SK-N-SH treated with all-trans-retinoic acid at 6 μM for 48 hours (cell line): ENCODE data around the gene E2F6.

Source experiments
- ATAC-seq: fragments of 200-7000 bp; cut with Tn5 transposase; 3 replicates; pipeline ENCODE4 v1.9.1; 2020; ENCODE audit warnings: mild to moderate bottlenecking, moderate library complexity
- ARNTL ChIP-seq: fragments of 450-650 bp; formaldehyde crosslinking; IDR thresholded peaks from 2 replicates; pipeline ENCODE4 v1.5.0; 2020; ENCODE audit warnings: low read depth, mild to moderate bottlenecking, moderate library complexity, borderline replicate concordance
- BACH2 ChIP-seq: fragments of 250-450 bp; sonication (Bioruptor Pico); IDR thresholded peaks from 2 replicates; pipeline ENCODE4 v1.9.0; 2021; ENCODE audit warnings: mild to moderate bottlenecking, borderline replicate concordance
- ESRRG ChIP-seq: fragments of 250-450 bp; sonication (Bioruptor Pico); IDR thresholded peaks from 2 replicates; pipeline ENCODE4 v1.6.1; 2021; ENCODE audit warnings: mild to moderate bottlenecking
- GLIS3 ChIP-seq: fragments of 250-450 bp; sonication (Bioruptor Pico); IDR thresholded peaks from 2 replicates; pipeline ENCODE4 v1.5.0; 2020; ENCODE audit warnings: mild to moderate bottlenecking, moderate library complexity
- ISL1 ChIP-seq: fragments of 250-450 bp; sonication (Bioruptor Pico); IDR thresholded peaks from 2 replicates; pipeline ENCODE4 v2.1.2; 2022; ENCODE audit warnings: mild to moderate bottlenecking, moderate library complexity
- OSR1 ChIP-seq: fragments of 250-450 bp; sonication (Bioruptor Pico); IDR thresholded peaks from 2 replicates; pipeline ENCODE4 v1.8.0; 2022; ENCODE audit warnings: moderate library complexity, mild to moderate bottlenecking, inconsistent platforms
- POU6F1 ChIP-seq: fragments of 250-450 bp; sonication (Bioruptor Pico); IDR thresholded peaks from 2 replicates; pipeline ENCODE4 v1.8.0; 2021; ENCODE audit warnings: low read depth, mild to moderate bottlenecking, moderate library complexity, borderline replicate concordance
- PPARA ChIP-seq: fragments of 250-450 bp; sonication (Bioruptor Pico); IDR thresholded peaks from 2 replicates; pipeline ENCODE4 v1.5.0; 2020; ENCODE audit warnings: mild to moderate bottlenecking, borderline replicate concordance
- RARB ChIP-seq: fragments of 250-450 bp; sonication (Bioruptor Pico); IDR thresholded peaks from 2 replicates; pipeline ENCODE4 v1.8.0; 2021; ENCODE audit warnings: mild to moderate bottlenecking, moderate library complexity
- SNAI2 ChIP-seq: fragments of 250-450 bp; sonication (Bioruptor Pico); IDR thresholded peaks from 2 replicates; pipeline ENCODE4 v1.5.0; 2020; ENCODE audit warnings: mild to moderate bottlenecking, moderate library complexity
- TCF4 ChIP-seq: fragments of 250-450 bp; sonication (Bioruptor Pico); IDR thresholded peaks from 2 replicates; pipeline ENCODE4 v1.8.0; 2021; ENCODE audit warnings: mild to moderate bottlenecking, moderate library complexity, borderline replicate concordance
- TOX ChIP-seq: fragments of 250-450 bp; sonication (Bioruptor Pico); IDR thresholded peaks from 2 replicates; pipeline ENCODE4 v1.8.0; 2021; ENCODE audit warnings: mild to moderate bottlenecking, moderate library complexity, borderline replicate concordance
- ZC3H10 ChIP-seq: fragments of 250-450 bp; sonication (Bioruptor Pico); IDR thresholded peaks from 2 replicates; pipeline ENCODE4 v1.5.1; 2021; ENCODE audit warnings: mild to moderate bottlenecking, moderate library complexity
- ZFP3 ChIP-seq: fragments of 250-450 bp; sonication (Bioruptor Pico); IDR thresholded peaks from 2 replicates; pipeline ENCODE4 v1.5.0; 2020; ENCODE audit warnings: mild to moderate bottlenecking, moderate library complexity
- ZNF565 ChIP-seq: fragments of 450-650 bp; formaldehyde crosslinking; conservative IDR thresholded peaks from 2 replicates; pipeline ENCODE4 v1.5.0; 2020; ENCODE audit warnings: low read depth, mild to moderate bottlenecking, moderate library complexity
- ZNF70 ChIP-seq: fragments of 450-650 bp; formaldehyde crosslinking; IDR thresholded peaks from 2 replicates; pipeline ENCODE4 v1.5.0; 2020; ENCODE audit warnings: mild to moderate bottlenecking, moderate library complexity
- ZNF8 ChIP-seq: fragments of 450-650 bp; formaldehyde crosslinking; IDR thresholded peaks from 2 replicates; pipeline ENCODE4 v1.5.0; 2020; ENCODE audit warnings: mild to moderate bottlenecking, moderate library complexity
- TF ChIP-seq, protein P1 (sequence below): fragments of 250-450 bp; sonication (Bioruptor Pico); IDR thresholded peaks from 2 replicates; pipeline ENCODE4 v1.8.0; 2020; ENCODE audit warnings: mild to moderate bottlenecking, moderate library complexity, borderline replicate concordance
- TF ChIP-seq, protein P2 (sequence below): fragments of 250-450 bp; sonication (Bioruptor Pico); IDR thresholded peaks from 2 replicates; pipeline ENCODE4 v1.5.1; 2021; ENCODE audit warnings: mild to moderate bottlenecking, moderate library complexity
- TF ChIP-seq, protein P3 (sequence below): fragments of 250-450 bp; sonication (Bioruptor Pico); IDR thresholded peaks from 2 replicates; pipeline ENCODE4 v1.5.1; 2020; ENCODE audit warnings: low read depth, mild to moderate bottlenecking, moderate library complexity

Gene E2F6

DNA sequence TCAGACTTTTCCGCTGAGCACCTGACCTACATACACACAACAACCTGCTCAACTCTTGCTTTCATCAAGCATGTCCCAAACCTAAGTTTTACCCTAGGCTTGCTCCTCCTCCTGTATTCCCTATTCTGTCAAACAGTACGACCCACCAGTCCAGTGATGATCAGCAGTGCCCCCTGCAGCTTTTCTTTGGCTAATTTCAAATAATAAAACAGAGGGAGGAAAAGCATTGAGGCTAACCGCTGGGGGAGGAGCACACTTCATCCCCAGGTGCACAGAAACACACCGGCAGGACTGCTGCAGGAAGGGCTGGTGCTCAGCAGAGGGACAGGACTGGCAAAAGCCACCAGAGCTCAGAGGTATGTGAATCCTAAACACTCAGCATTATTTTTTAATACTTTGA lies 21.2 kb downstream of the E2F6 start:
- TF ChIP-seq, protein P1, sequence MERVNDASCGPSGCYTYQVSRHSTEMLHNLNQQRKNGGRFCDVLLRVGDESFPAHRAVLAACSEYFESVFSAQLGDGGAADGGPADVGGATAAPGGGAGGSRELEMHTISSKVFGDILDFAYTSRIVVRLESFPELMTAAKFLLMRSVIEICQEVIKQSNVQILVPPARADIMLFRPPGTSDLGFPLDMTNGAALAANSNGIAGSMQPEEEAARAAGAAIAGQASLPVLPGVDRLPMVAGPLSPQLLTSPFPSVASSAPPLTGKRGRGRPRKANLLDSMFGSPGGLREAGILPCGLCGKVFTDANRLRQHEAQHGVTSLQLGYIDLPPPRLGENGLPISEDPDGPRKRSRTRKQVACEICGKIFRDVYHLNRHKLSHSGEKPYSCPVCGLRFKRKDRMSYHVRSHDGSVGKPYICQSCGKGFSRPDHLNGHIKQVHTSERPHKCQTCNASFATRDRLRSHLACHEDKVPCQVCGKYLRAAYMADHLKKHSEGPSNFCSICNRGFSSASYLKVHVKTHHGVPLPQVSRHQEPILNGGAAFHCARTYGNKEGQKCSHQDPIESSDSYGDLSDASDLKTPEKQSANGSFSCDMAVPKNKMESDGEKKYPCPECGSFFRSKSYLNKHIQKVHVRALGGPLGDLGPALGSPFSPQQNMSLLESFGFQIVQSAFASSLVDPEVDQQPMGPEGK (CRISPR knock-in tag), result no peak
- TF ChIP-seq ZC3H10, result no peak
- TF ChIP-seq RARB (CRISPR knock-in tag), result no peak
- no peak for TF ChIP-seq ZNF70 (CRISPR knock-in tag)
- no peak for TF ChIP-seq ZFP3 (CRISPR knock-in tag)
- no peak for TF ChIP-seq SNAI2 (CRISPR knock-in tag)
- no peak for TF ChIP-seq TCF4
- TF ChIP-seq ESRRG (CRISPR knock-in tag), result no peak
- no peak for TF ChIP-seq ZNF565 (CRISPR knock-in tag)
- TF ChIP-seq ARNTL (CRISPR knock-in tag), result no peak
- TF ChIP-seq, protein P2, sequence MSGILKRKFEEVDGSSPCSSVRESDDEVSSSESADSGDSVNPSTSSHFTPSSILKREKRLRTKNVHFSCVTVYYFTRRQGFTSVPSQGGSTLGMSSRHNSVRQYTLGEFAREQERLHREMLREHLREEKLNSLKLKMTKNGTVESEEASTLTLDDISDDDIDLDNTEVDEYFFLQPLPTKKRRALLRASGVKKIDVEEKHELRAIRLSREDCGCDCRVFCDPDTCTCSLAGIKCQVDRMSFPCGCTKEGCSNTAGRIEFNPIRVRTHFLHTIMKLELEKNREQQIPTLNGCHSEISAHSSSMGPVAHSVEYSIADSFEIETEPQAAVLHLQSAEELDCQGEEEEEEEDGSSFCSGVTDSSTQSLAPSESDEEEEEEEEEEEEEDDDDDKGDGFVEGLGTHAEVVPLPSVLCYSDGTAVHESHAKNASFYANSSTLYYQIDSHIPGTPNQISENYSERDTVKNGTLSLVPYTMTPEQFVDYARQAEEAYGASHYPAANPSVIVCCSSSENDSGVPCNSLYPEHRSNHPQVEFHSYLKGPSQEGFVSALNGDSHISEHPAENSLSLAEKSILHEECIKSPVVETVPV (CRISPR knock-in tag), result no peak
- TF ChIP-seq ZNF8 (CRISPR knock-in tag), result no peak
- TF ChIP-seq, all 23 proteins: peak for 0
- ATAC-seq, result no peak

- ATAC-seq, result no peak
- TF ChIP-seq RARB (CRISPR knock-in tag) (no peak), OSR1 (CRISPR knock-in tag) (no peak), TOX (CRISPR knock-in tag) (no peak), SNAI2 (CRISPR knock-in tag) (no peak), ZC3H10 (no peak), ARNTL (CRISPR knock-in tag) (no peak), ESRRG (CRISPR knock-in tag) (no peak), TCF4 (no peak), PPARA (no peak), GLIS3 (CRISPR knock-in tag) (no peak), ZNF70 (CRISPR knock-in tag) (no peak), POU6F1 (CRISPR knock-in tag) (no peak), ZNF565 (CRISPR knock-in tag) (no peak), ZNF8 (CRISPR knock-in tag) (no peak), ISL1 (no peak)
- TF ChIP-seq, protein P2 (CRISPR knock-in tag), result no peak
- TF ChIP-seq, protein P3, sequence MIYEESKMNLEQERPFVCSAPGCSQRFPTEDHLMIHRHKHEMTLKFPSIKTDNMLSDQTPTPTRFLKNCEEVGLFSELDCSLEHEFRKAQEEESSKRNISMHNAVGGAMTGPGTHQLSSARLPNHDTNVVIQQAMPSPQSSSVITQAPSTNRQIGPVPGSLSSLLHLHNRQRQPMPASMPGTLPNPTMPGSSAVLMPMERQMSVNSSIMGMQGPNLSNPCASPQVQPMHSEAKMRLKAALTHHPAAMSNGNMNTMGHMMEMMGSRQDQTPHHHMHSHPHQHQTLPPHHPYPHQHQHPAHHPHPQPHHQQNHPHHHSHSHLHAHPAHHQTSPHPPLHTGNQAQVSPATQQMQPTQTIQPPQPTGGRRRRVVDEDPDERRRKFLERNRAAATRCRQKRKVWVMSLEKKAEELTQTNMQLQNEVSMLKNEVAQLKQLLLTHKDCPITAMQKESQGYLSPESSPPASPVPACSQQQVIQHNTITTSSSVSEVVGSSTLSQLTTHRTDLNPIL, result no peak
- TF ChIP-seq, protein P1 (CRISPR knock-in tag), result no peak
These were observed 27.3 kb downstream of the E2F6 start for GRCh38 chr2:11438555-11439080.

- peak; percentile 75 for ATAC-seq
- TF ChIP-seq, protein P3, result no peak
- TF ChIP-seq OSR1 (CRISPR knock-in tag) (no peak), BACH2 (CRISPR knock-in tag) (no peak), ZC3H10 (no peak), TCF4 (no peak), ISL1 (no peak), ZNF70 (CRISPR knock-in tag) (no peak), ZNF565 (CRISPR knock-in tag) (no peak)
These were observed 28.4 kb downstream of the E2F6 start for GRCh38 chr2:11437602-11438001.
